AG08396 (cell line): Measurements from ENCODE around the gene MYH9.

Experiments
- DNase-seq: peaks from one replicate; pipeline ENCODE4 v3.0.0; 2012; ENCODE audit warnings: low spot score, mixed read lengths

Gene MYH9

DNA sequence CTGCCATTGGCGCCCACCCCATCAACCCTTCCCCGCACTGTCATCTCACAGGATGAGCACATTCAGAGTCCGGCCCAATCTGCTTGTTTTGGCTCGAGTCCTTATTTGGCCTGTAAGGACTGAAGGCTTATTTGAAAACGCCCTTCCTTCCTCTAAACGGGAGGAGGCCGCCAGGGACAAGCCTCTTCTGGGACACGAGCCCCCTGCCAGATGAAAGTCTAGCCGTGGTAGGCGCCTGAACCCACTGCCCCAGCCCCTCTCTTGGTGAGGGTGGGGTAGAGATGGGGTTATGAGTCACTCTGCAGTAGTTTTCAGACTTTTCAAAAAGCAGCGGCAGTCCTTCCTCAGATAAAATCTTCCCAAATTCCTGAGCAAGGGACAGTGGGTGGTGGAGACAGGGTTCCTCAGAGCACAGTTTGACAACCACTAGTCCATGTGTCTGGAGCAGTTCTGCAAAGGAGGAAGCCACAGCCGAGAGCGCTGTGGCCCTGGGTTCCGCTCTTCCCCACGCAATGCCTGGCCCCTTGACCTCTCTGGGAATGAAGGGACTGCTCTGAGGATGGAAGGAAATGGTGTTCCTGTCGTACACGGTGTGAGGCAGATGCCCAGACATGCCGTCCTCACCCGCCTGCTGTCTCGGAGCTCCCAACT, 57.0 kb downstream of the MYH9 start:
- DNase-seq: no peak

DNA sequence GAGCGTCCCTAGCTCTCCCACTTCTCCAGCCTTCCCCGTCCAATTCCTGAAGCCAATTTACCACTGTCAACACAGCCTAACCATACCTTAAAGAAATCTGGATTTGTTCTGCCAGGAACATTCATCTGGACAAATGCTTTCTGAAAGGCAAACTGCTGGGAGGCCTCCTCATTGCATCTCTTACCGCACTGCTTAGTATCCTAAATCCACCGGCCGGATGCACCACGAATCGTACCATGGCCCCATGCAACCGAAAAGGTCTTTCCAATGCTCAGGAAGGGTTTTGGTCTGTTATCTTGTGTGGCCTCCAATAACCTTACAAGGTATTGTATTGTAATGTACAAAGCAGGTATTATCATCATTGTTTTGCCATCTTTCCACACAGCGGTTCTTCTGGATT, 57.6 kb downstream of the MYH9 start:
- no peak for DNase-seq

- DNase-seq: peak; percentile 80
These were observed 58.3 kb downstream of the MYH9 start for GRCh38 chr22:36329254-36330078.

GRCh38 chr22:36328635-36329253, 59.0 kb downstream of the MYH9 start:
- DNase-seq: peak; percentile 60

- no peak for DNase-seq
These were observed 59.7 kb downstream of the MYH9 start for GRCh38 chr22:36327922-36328551.

- no peak for DNase-seq
These were observed 61.3 kb downstream of the MYH9 start for GRCh38 chr22:36326178-36327161.

DNA sequence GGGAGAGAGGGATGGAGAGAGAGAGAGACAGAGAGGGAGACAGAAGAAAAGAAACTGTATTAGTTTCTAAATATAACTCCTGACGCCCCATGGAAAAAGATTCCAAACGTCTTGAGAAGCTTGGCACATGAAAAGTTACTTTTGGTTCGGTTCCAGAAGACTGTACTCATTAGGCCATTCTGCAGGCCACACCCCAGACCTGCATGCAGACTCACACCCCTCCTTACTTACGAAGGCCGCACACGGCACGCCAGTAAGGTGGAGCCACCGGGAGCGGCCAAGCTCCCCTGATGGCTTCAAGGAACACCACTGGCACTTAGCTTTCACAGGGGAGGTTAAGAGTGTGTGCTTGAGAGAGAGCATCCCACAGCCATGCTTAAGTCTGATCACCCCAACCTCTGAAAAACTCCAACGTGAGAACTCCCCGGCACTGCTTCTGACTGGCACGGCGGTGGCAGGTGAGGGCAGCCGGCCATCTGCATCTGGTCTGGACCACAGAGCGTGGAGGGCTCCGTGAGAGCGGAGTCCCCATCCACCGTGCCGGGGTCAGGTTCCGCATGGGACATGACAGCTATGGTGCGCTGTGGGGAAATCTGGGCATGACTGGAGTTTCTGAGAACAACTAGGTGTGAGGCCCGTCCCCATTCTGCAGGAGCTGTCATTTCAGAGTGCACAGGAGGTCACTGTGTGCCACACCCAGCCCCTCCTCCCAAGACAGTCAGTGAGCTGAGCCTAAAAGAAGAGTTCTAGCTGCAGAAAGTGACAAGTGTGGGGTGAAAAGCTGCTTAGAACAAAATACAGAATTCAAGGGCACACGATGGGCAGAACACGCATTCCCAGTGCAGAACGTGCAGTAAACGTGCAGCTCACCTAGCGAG, 62.4 kb downstream of the MYH9 start:
- peak; percentile 65 for DNase-seq

GRCh38 chr22:36324414-36324813, 63.4 kb downstream of the MYH9 start:
- no peak for DNase-seq

DNA sequence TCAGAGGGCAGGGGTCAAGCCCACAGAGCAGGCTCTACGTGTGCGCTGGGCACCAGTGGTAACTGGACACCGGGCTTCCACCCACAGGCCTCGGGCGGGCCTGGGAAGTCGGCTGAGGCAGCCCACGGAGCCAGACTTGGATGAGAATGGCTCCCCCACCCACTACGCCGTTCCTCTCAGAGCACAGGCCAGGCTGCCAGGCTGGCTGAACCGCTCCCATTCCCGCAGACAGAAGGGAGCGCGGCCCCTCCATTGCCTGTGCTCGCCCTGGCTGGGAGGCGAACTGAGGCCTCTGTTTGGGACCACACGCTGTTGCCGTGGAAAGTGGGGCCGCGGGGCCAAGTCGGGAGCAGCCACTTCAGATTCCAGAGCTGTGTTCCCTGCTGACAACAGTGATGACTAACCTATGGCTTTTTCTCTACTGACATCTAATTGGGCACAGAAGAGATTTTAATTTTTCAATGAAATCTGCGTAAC, 63.9 kb downstream of the MYH9 start:
- DNase-seq: peak; percentile 54

GRCh38 chr22:36323182-36323854, 64.4 kb downstream of the MYH9 start:
- peak; percentile 76 for DNase-seq

DNA sequence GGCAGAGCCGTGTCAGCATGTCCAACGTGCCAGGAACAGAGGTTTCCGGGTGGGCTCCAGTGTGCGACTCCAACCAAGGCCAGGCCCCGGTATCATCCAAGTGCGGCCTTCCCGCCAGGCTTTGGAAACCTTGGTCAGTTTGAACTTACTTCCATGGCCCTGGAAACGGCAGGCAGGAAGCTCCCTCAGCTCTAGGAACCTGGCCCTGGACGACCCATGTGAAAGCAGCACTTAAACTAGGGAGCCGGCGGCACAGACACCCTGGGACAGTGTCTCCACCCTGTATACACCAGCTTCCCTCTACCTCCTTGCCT, 65.2 kb downstream of the MYH9 start:
- DNase-seq: no peak

DNA sequence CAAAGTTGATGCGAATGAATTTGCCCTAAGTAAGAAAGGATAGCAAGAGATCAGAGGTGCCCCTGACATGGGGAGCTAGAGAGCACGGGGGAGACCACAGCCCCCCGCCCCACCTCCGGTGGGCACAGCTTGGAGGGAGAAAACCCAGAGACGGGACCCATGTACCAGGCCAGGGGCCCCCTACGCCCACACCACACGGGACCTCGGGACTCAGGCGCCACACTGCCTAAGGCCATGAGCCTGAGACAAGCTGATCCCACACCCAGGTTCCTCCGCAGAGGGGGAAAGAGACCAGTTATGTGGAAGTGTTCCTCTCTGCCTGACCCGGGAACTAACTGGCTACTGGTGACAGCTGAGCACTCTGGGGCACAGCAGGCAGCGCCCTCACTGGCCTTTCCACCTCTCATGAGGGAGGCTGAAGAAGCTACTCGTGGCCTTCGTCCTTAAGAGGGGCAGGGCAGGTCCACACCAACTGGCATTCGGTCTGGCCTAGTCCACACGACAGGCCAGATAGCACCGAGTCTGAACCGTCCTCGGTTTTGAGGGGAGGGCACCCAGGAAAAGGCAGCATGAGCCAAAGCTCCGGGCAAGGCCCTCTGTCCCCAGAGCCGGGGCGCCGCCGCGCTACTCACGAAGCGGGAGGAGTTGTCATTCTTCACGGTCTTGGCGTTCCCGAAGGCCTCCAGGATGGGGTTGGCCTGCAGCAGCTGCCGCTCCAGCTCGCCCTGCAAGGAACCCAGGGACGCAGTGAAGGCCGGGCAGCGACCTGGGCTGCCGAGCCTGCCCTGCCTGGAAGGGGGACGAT, 65.8 kb downstream of the MYH9 start:
- DNase-seq: no peak

- no peak for DNase-seq
These were observed 67.2 kb downstream of the MYH9 start for GRCh38 chr22:36320553-36320952.

GRCh38 chr22:36319595-36320497, 67.9 kb downstream of the MYH9 start:
- no peak for DNase-seq

GRCh38 chr22:36318442-36318841, 69.3 kb downstream of the MYH9 start:
- DNase-seq: no peak

DNA sequence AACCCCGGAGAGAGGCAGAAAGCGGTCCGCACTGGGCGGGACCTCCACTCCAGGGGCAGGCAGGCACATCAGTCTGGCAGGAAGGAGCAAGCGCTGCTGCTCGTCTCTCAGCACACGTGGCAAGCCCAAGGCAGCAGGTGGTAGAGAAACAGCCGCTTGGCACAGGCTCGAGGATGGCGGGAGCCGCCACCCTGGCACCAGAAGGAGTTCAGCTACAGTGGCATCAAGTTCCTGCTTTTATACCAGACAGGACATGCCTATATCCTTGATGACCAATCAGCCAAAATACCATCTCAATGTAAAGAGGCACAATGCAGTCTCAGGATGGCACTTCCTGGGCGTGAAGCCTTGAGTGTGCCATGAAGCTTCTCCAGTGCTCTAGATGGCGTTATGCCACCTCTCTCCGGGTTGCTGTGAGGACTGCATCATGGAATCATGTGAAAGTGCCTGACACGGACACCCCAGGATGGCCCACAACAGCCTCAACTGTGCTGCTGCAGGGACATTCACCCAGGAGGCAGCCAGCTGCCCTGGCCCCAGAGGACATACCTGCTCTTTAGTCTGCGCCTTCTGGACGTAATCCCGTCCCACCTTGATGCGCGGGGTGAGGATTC, 70.0 kb downstream of the MYH9 start:
- DNase-seq: no peak

- no peak for DNase-seq
These were observed 71.3 kb downstream of the MYH9 start for GRCh38 chr22:36316419-36316818.

GRCh38 chr22:36315325-36315724, 72.4 kb downstream of the MYH9 start:
- no peak for DNase-seq
